Erythroblast (primary cell): ENCODE measurements around the gene NDFIP2.

Experiments used
- GATA1 ChIP-seq: IDR thresholded peaks from 2 replicates; pipeline ENCODE4 v1.6.1; 2011; ENCODE audit warnings: low read depth, mild to moderate bottlenecking, control low read depth, low read length, moderate library complexity
- POLR2A ChIP-seq: IDR thresholded peaks from 2 replicates; pipeline ENCODE4 v1.6.1; 2011; ENCODE audit warnings: mild to moderate bottlenecking, low read length

DNA sequence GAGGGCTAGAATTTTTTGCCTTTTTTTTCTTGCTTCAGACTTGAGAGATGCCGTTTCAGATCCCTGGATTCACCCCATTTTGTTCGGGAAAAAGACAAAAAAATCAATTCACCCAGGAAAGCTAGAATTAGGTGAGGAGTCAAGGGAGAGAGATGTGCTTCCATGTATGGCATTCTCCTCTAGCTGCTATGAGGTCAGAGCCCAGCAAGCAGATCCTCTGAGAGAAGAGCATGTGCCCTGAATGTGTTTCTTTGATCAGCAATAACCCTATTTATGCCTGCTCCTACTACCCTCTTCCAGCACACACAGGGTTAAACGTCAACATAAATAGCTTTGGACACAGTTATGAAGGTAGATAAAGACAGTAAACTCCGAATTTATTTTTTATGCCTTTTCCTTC is 53.6 kb downstream of the NDFIP2 start:
- TF ChIP-seq POLR2A (no peak), GATA1 (no peak)
